Neuronal stem cell (in vitro differentiated cells): Measurements from ENCODE around the gene GOLM1.

Experiments
- DNase-seq: peaks from one replicate; pipeline ENCODE4 v3.0.0-alpha.2; 2013; ENCODE audit warnings: low spot score
- H2AFZ ChIP-seq: one replicate; pipeline ENCODE4 v1.6.1; 2013; ENCODE audit warnings: mild to moderate bottlenecking, low read length, inconsistent platforms
- H2AK5ac ChIP-seq: 2 replicates; pipeline ENCODE4 v1.6.1; 2013; ENCODE audit warnings: low read depth, mild to moderate bottlenecking, inconsistent platforms, low read length, moderate library complexity, mixed read lengths
- H2BK120ac ChIP-seq: 2 replicates; pipeline ENCODE4 v1.6.1; 2013; ENCODE audit warnings: low read depth, mild to moderate bottlenecking, inconsistent platforms, low read length, moderate library complexity, mixed read lengths
- H2BK12ac ChIP-seq: one replicate; pipeline ENCODE4 v1.6.1; 2013; ENCODE audit warnings: low read length, inconsistent platforms
- H2BK15ac ChIP-seq: 2 replicates; pipeline ENCODE4 v1.6.1; 2013; ENCODE audit warnings: mild to moderate bottlenecking, low read length, inconsistent platforms, mixed read lengths
- H2BK5ac ChIP-seq: one replicate; pipeline ENCODE4 v1.6.1; 2013; ENCODE audit warnings: inconsistent platforms, mild to moderate bottlenecking, low read length, moderate library complexity
- H3K14ac ChIP-seq: one replicate; pipeline ENCODE4 v1.6.1; 2013; ENCODE audit warnings: low read length, inconsistent platforms
- H3K18ac ChIP-seq: 2 replicates; pipeline ENCODE4 v1.6.1; 2013; ENCODE audit warnings: low read length, inconsistent platforms
- H3K23ac ChIP-seq: 2 replicates; pipeline ENCODE4 v1.6.1; 2013; ENCODE audit warnings: low read depth, mild to moderate bottlenecking, mixed read lengths, low read length, inconsistent platforms; ENCODE audit not compliant: poor library complexity
- H3K27ac ChIP-seq: replicated peaks from 3 replicates; pipeline ENCODE4 v1.5.1; 2013; ENCODE audit warnings: low read length, inconsistent platforms
- H3K27me3 ChIP-seq, 3 experiments: 2 replicates each; pipeline ENCODE4 v1.6.1; 2013; ENCODE audit warnings: low read length in 3 of 3, mild to moderate bottlenecking in 2 of 3, inconsistent platforms in 1 of 3, low read depth in 1 of 3, mixed read lengths in 1 of 3, moderate library complexity in 1 of 3; ENCODE audit not compliant: control insufficient read depth in 3 of 3, insufficient read depth in 3 of 3
- H3K36me3 ChIP-seq, 2 donors: replicated peaks in 1 of 2; 2 replicates each; pipeline ENCODE4 v1.6.1; 2013; ENCODE audit warnings: low read length in 2 of 2; ENCODE audit not compliant: control insufficient read depth in 2 of 2, insufficient read depth in 2 of 2
- H3K4ac ChIP-seq: 2 replicates; pipeline ENCODE4 v1.6.1; 2013; ENCODE audit warnings: inconsistent platforms, mild to moderate bottlenecking, low read length, moderate library complexity
- H3K4me1 ChIP-seq, 2 donors: 1 replicate in 1 of 2; 2 replicates in 1 of 2; pipeline ENCODE4 v1.6.1; 2013; ENCODE audit warnings: low read length in 2 of 2, low read depth in 1 of 2; ENCODE audit not compliant: control insufficient read depth in 2 of 2, insufficient read depth in 1 of 2
- H3K4me2 ChIP-seq: one replicate; pipeline ENCODE4 v1.6.1; 2013; ENCODE audit warnings: mild to moderate bottlenecking, low read length, inconsistent platforms; ENCODE audit not compliant: insufficient read depth, poor library complexity, severe bottlenecking
- H3K4me3 ChIP-seq, 2 donors: 2 replicates each; pipeline ENCODE4 v1.5.1; 2013; ENCODE audit warnings: low read length in 2 of 2, mild to moderate bottlenecking in 2 of 2, inconsistent platforms in 1 of 2, moderate library complexity in 1 of 2
- H3K79me1 ChIP-seq: one replicate; pipeline ENCODE4 v1.6.1; 2013; ENCODE audit warnings: low read depth, mild to moderate bottlenecking, inconsistent platforms, low read length, moderate library complexity
- H3K9ac ChIP-seq: one replicate; pipeline ENCODE4 v1.6.1; 2013; ENCODE audit warnings: mild to moderate bottlenecking, low read depth, low read length, inconsistent platforms; ENCODE audit not compliant: poor library complexity
- H3K9me3 ChIP-seq, 2 donors: replicated peaks in 1 of 2; 2 replicates each; pipeline versions ENCODE3 to v1.6.1; 2013; ENCODE audit warnings: low read length in 2 of 2, mild to moderate bottlenecking in 2 of 2, inconsistent platforms in 1 of 2, low read depth in 1 of 2, mixed read lengths in 1 of 2, moderate library complexity in 1 of 2; ENCODE audit not compliant: control insufficient read depth in 2 of 2, insufficient read depth in 1 of 2
- H4K8ac ChIP-seq: one replicate; pipeline ENCODE4 v1.6.1; 2013; ENCODE audit warnings: low read depth, mild to moderate bottlenecking, inconsistent platforms, low read length, moderate library complexity
- H4K91ac ChIP-seq: one replicate; pipeline ENCODE4 v1.6.1; 2013; ENCODE audit warnings: low read length, low read depth, mild to moderate bottlenecking, inconsistent platforms; ENCODE audit not compliant: poor library complexity
- WGBS, 2 donors: extraction: QIAGEN DNeasy Blood & Tissue Kit; methylation state at CpG; one replicate each; pipeline ENCODE4 v1.1.7; 2013; ENCODE audit warnings: missing lambda C conversion rate in 2 of 2, mixed read lengths in 1 of 2; ENCODE audit not compliant: insufficient read length in 2 of 2, insufficient replicate concordance in 1 of 2; ENCODE audit errors: extremely low coverage in 2 of 2; 5-methylcytosine and 5-hydroxymethylcytosine counted together

GOLM1 gene

GRCh38 chr9:86041311-86041741 lies 58.0 kb downstream of the GOLM1 start:
- Histone ChIP-seq H4K91ac (no peak overlapping the region), H3K14ac (no peak overlapping the region), H2BK5ac (no peak overlapping the region), H3K18ac (no peak overlapping the region), H3K27ac (no peak overlapping the region), H3K9ac (no peak overlapping the region), H3K4ac (no peak overlapping the region), H3K4me1 (no peaks in the 10 kb centered on the region), H4K8ac (no peak overlapping the region), H3K4me3 (no peak overlapping the region), H3K27me3 (no peaks in the 10 kb centered on the region), H3K4me2 (no peak overlapping the region), H3K9me3 (peaks cover 0 to 7% of the 10 kb centered on the region in 2 donors), H2AK5ac (no peak overlapping the region), H3K23ac (no peak overlapping the region), H2BK12ac (no peak overlapping the region), H3K79me1 (peaks cover 1% of the 10 kb centered on the region), H3K36me3 (peaks cover 22 to 89% of the 10 kb centered on the region in 2 donors), H2AFZ (no peak overlapping the region), H2BK15ac (no peak overlapping the region), H2BK120ac (no peak overlapping the region)
- no peak for DNase-seq
- WGBS, 2 donors: no CpG with 5 or more reads among the region's 8 CpGs

GRCh38 chr9:86040861-86041155 lies 58.5 kb downstream of the GOLM1 start:
- Histone ChIP-seq H3K14ac (no peak overlapping the region), H3K9ac (no peak overlapping the region), H2BK5ac (no peak overlapping the region), H3K23ac (no peak overlapping the region), H3K9me3 (peaks cover 0 to 7% of the 10 kb centered on the region in 2 donors), H3K18ac (no peak overlapping the region), H3K4ac (no peak overlapping the region), H3K27me3 (no peaks in the 10 kb centered on the region), H2BK15ac (no peak overlapping the region), H3K27ac (no peak overlapping the region), H3K79me1 (no peaks in the 10 kb centered on the region), H2AK5ac (no peak overlapping the region), H3K4me1 (no peaks in the 10 kb centered on the region), H2BK120ac (no peak overlapping the region), H2BK12ac (no peak overlapping the region), H3K4me2 (no peak overlapping the region), H4K91ac (no peak overlapping the region), H4K8ac (no peak overlapping the region), H3K4me3 (no peak overlapping the region), H2AFZ (no peak overlapping the region), H3K36me3 (peaks cover 22 to 89% of the 10 kb centered on the region in 2 donors)
- DNase-seq: no peak
- WGBS, 2 donors: no CpG with 5 or more reads among the region's 3 CpGs

- WGBS, 2 donors: no CpG with 5 or more reads among the region's 12 CpGs
- Histone ChIP-seq H3K23ac (no peak overlapping the region), H3K9ac (no peak overlapping the region), H3K4me3 (no peak overlapping the region), H3K4ac (no peak overlapping the region), H3K36me3 (peaks cover 24 to 89% of the 10 kb centered on the region in 2 donors), H2BK15ac (no peak overlapping the region), H3K27me3 (no peaks in the 10 kb centered on the region), H3K9me3 (peaks cover 0 to 7% of the 10 kb centered on the region in 2 donors), H2BK12ac (no peak overlapping the region), H2BK5ac (no peak overlapping the region), H3K27ac (no peak overlapping the region), H2AK5ac (no peak overlapping the region), H4K8ac (no peak overlapping the region), H3K18ac (no peak overlapping the region), H3K4me1 (no peaks in the 10 kb centered on the region), H4K91ac (no peak overlapping the region), H2BK120ac (no peak overlapping the region), H3K14ac (no peak overlapping the region), H2AFZ (no peak overlapping the region), H3K4me2 (no peak overlapping the region), H3K79me1 (no peaks in the 10 kb centered on the region)
- DNase-seq: no peak
Observed at GRCh38 chr9:86039991-86040860, 59.1 kb downstream of the GOLM1 start.

GRCh38 chr9:86036555-86036954 lies 62.8 kb downstream of the GOLM1 start:
- no peak overlapping the region for H2BK15ac ChIP-seq
- no peak overlapping the region for H3K27ac ChIP-seq
- H4K91ac ChIP-seq: no peak overlapping the region
- no peak for DNase-seq
- WGBS, 2 donors: no CpG with 5 or more reads among the region's 9 CpGs
- no peak overlapping the region for H3K4ac ChIP-seq
- no peaks in the 10 kb centered on the region for H3K79me1 ChIP-seq
- no peak overlapping the region for H2AFZ ChIP-seq
- H3K4me1 ChIP-seq: no peaks in the 10 kb centered on the region
- peaks cover 44 to 94% of the 10 kb centered on the region in 2 donors for H3K36me3 ChIP-seq
- H3K4me2 ChIP-seq: no peak overlapping the region
- no peak overlapping the region for H3K14ac ChIP-seq
- H2BK120ac ChIP-seq: no peak overlapping the region
- H2BK5ac ChIP-seq: no peak overlapping the region
- H3K4me3 ChIP-seq: no peak overlapping the region
- H4K8ac ChIP-seq: no peak overlapping the region
- H2BK12ac ChIP-seq: no peak overlapping the region
- no peak overlapping the region for H3K23ac ChIP-seq
- H3K27me3 ChIP-seq: no peaks in the 10 kb centered on the region
- no peak overlapping the region for H3K9ac ChIP-seq
- H2AK5ac ChIP-seq: no peak overlapping the region
- H3K18ac ChIP-seq: no peak overlapping the region
- H3K9me3 ChIP-seq: peaks cover 0 to 7% of the 10 kb centered on the region in 2 donors
